K562 (cell line): ENCODE measurements around the gene BROX. TPM values are rescaled to one million over a fixed set of nuclear protein-coding genes. Genes with fewer than 3 reads are reported as not detected.
A peak's percentile ranks its signal among the peaks of the same experiment; 100 is the strongest.

Experiments used
- BHLHE40 ChIP-seq: IDR thresholded peaks from 2 replicates; pipeline ENCODE4 v1.6.1; 2011; ENCODE audit warnings: low read length, improper control_type of control experiment
- BRF1 ChIP-seq: IDR thresholded peaks from 3 replicates; pipeline ENCODE4 v1.6.1; 2011; ENCODE audit warnings: borderline replicate concordance, mild to moderate bottlenecking; ENCODE audit not compliant: insufficient read length; ENCODE audit errors: extremely low read depth
- CBX1 ChIP-seq: sonication (generic); IDR thresholded peaks from 2 replicates; pipeline ENCODE4 v1.6.1; 2016; ENCODE audit warnings: antibody characterized with exemption, low read depth, mild to moderate bottlenecking
- GTF2A2 ChIP-seq: IDR thresholded peaks from 2 replicates; pipeline ENCODE4 v1.6.1; 2016; ENCODE audit warnings: mild to moderate bottlenecking, missing genetic modification characterization, missing compliant biosample characterization
- ILF3 ChIP-seq: fragments of 450-650 bp; IDR thresholded peaks from 2 replicates; pipeline ENCODE4 v1.6.1; 2018; ENCODE audit warnings: antibody characterized with exemption, mild to moderate bottlenecking, moderate library complexity, borderline replicate concordance
- KDM2B ChIP-seq: fragments of 250-450 bp; sonication (Bioruptor Pico); IDR thresholded peaks from 2 replicates; pipeline ENCODE4 v1.8.0; 2021; ENCODE audit warnings: mild to moderate bottlenecking, moderate library complexity
- TOE1 ChIP-seq, 2 experiments: fragments of 450-650 bp in 1 of 2; sonication (generic) in 1 of 2; formaldehyde crosslinking in 1 of 2; IDR thresholded peaks; 2 replicates each; pipeline versions ENCODE4 v1.7.1 to v1.8.0; 2016 to 2022; ENCODE audit warnings: borderline replicate concordance in 2 of 2, mild to moderate bottlenecking in 2 of 2, antibody characterized with exemption in 1 of 2, inconsistent platforms in 1 of 2, low read depth in 1 of 2, missing genetic modification reagents in 1 of 2, moderate library complexity in 1 of 2
- ZNF23 ChIP-seq: fragments of 250-450 bp; sonication (Bioruptor Pico); IDR thresholded peaks from 2 replicates; pipeline ENCODE4 v1.4.0; 2020; ENCODE audit warnings: mild to moderate bottlenecking
- ZNF280B ChIP-seq: fragments of 250-450 bp; sonication (Bioruptor Pico); IDR thresholded peaks from 2 replicates; pipeline ENCODE4 v1.5.1; 2021; ENCODE audit warnings: mild to moderate bottlenecking
- ZNF57 ChIP-seq: fragments of 450-650 bp; formaldehyde crosslinking; IDR thresholded peaks from 2 replicates; pipeline ENCODE4 v1.4.0; 2020; ENCODE audit warnings: mild to moderate bottlenecking, moderate library complexity
- ZNF584 ChIP-seq: fragments of 200-800 bp; sonication (Bioruptor generic); IDR thresholded peaks from 2 replicates; pipeline ENCODE4 v1.6.1; 2016; ENCODE audit warnings: low read depth, mild to moderate bottlenecking, missing genetic modification characterization, missing compliant biosample characterization
- ZNF780A ChIP-seq: fragments of 250-450 bp; sonication (Bioruptor Pico); IDR thresholded peaks from 2 replicates; pipeline ENCODE4 v1.5.0; 2021; ENCODE audit warnings: mild to moderate bottlenecking
- polyA plus RNA-seq, 8 experiments: library from polyadenylated mRNA; depleted of rRNA in 4 of 8; stranded (reverse) in 5 of 8; unstranded in 3 of 8; fragments of >200 nt; fragmentation: Nextera tagmentation in 2 of 8; fragmentation: Illumina TruSeq in 1 of 8; extraction: Ambion mirVana in 2 of 8; extraction: Trizol in 1 of 8; gene quantifications; 2 replicates each; pipeline versions ENCODE4 v1.2.1 to v1.2.3, GENCODE V29; 2011 to 2014; ENCODE audit warnings: inconsistent platforms in 1 of 8, missing spikeins in 1 of 8
- total RNA-seq, 7 experiments: library from RNA; depleted of rRNA in 6 of 7; stranded (reverse); fragments of >200 nt in 6 of 7; fragmentation: Illumina TruSeq in 2 of 7; extraction: Trizol in 2 of 7; gene quantifications; 2 replicates each; pipeline versions ENCODE4 v1.2.1 to v1.2.3, GENCODE V29; 2011 to 2021; ENCODE audit warnings: low replicate concordance in 1 of 7
- TF ChIP-seq, protein P1 (sequence below): fragments of 200-800 bp; sonication (Bioruptor generic); IDR thresholded peaks from 2 replicates; pipeline ENCODE4 v1.6.1; 2017; ENCODE audit warnings: missing genetic modification characterization, missing compliant biosample characterization
- TF ChIP-seq, protein P2 (sequence below): fragments of 250-450 bp; sonication (Bioruptor Pico); IDR thresholded peaks from 2 replicates; pipeline ENCODE4 v1.5.0; 2021
- TF ChIP-seq, protein P3 (sequence below): conservative IDR thresholded peaks from 2 replicates; pipeline ENCODE4 v1.6.1; 2011; ENCODE audit warnings: low read depth, mild to moderate bottlenecking, low read length; ENCODE audit not compliant: control insufficient read depth
- TF ChIP-seq, protein P4 (sequence below), 3 experiments: IDR thresholded peaks in 2 of 3; conservative IDR thresholded peaks in 1 of 3; 2 replicates each; pipeline ENCODE4 v1.5.1; 2011 to 2012; ENCODE audit warnings: low read length in 3 of 3, mild to moderate bottlenecking in 3 of 3, control low read depth in 2 of 3, improper control_type of control experiment in 1 of 3, inconsistent platforms in 1 of 3, low read depth in 1 of 3, mixed read lengths in 1 of 3, moderate library complexity in 1 of 3; ENCODE audit not compliant: insufficient read depth in 2 of 3
- TF ChIP-seq, protein P5 (sequence below): fragments of 450-650 bp; formaldehyde crosslinking; IDR thresholded peaks from 2 replicates; pipeline ENCODE4 v1.4.0; 2020; ENCODE audit warnings: mild to moderate bottlenecking, moderate library complexity

BROX gene
- total and polyA plus RNA-seq, 9 of the 15 experiments (the other 6 are each of a cell fraction or from before 2014, with no cell fraction given), result 9.4 to 153 (median 45.1) TPM

DNA sequence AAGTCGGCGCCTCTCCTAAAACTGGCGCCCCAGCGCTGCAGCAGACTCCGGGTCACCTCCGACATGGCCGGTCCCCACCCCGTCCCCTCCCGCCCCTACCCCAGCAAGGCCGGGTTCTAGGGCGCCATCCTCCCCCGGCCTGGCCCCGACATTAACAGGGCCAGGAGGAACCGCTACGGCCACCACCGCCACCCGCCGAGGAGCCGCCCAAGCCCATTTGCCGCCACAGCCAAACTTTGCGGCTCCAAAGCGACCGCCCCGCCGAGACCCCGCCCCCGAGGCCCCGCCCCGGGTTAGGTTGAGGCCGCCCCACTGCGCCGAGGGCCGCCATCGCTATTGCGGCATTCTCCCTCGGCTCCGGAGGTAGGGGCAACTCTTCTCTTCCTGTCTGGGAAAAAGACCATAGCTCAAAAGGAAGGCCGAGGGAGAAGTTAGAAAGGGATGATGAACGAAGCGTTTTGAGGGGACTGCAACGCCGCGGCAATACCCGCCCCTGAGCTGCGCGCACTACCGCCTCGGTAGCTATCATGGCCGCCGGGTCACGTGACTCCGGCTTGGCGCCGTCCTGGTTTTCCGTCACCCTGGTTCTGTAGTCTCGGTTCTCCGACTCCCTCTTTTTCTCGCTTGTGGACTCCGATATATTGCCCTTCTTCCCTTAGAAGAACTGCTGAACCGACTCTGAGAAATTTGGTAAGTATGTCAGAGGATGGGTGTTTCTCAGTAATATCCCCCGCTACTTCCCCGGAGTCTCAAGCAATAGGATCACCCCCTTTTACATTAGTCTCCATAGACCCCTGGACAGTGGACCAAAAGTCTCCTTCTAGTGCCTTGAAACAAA is at the start of gene BROX, which contains the start of gene AIDA (continued):
- TF ChIP-seq, protein P1, sequence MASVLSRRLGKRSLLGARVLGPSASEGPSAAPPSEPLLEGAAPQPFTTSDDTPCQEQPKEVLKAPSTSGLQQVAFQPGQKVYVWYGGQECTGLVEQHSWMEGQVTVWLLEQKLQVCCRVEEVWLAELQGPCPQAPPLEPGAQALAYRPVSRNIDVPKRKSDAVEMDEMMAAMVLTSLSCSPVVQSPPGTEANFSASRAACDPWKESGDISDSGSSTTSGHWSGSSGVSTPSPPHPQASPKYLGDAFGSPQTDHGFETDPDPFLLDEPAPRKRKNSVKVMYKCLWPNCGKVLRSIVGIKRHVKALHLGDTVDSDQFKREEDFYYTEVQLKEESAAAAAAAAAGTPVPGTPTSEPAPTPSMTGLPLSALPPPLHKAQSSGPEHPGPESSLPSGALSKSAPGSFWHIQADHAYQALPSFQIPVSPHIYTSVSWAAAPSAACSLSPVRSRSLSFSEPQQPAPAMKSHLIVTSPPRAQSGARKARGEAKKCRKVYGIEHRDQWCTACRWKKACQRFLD (CRISPR knock-in tag), result peak; percentile 94
- TF ChIP-seq ZNF780A (CRISPR knock-in tag) (no peak), ZNF23 (CRISPR knock-in tag) (no peak), KDM2B (CRISPR knock-in tag) (no peak), ZNF280B (CRISPR knock-in tag) (no peak), TOE1 (IDR thresholded peaks at IDR 0.05; ENCODE audit: borderline replicate concordance) (peak; percentile 100), TOE1 (CRISPR knock-in tag; IDR thresholded peaks at IDR 0.05; ENCODE audit: borderline replicate concordance, low read depth) (no peak), BHLHE40 (peak; percentile 98), ILF3 (no peak), ZNF57 (CRISPR knock-in tag) (no peak), ZNF584 (CRISPR knock-in tag) (peak; percentile 88), BRF1 (no peak), GTF2A2 (no peak), CBX1 (no peak)
- TF ChIP-seq, protein P2, sequence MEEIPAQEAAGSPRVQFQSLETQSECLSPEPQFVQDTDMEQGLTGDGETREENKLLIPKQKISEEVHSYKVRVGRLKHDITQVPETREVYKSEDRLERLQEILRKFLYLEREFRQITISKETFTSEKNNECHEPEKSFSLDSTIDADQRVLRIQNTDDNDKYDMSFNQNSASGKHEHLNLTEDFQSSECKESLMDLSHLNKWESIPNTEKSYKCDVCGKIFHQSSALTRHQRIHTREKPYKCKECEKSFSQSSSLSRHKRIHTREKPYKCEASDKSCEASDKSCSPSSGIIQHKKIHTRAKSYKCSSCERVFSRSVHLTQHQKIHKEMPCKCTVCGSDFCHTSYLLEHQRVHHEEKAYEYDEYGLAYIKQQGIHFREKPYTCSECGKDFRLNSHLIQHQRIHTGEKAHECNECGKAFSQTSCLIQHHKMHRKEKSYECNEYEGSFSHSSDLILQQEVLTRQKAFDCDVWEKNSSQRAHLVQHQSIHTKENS (CRISPR knock-in tag), result no peak
- TF ChIP-seq, protein P3, sequence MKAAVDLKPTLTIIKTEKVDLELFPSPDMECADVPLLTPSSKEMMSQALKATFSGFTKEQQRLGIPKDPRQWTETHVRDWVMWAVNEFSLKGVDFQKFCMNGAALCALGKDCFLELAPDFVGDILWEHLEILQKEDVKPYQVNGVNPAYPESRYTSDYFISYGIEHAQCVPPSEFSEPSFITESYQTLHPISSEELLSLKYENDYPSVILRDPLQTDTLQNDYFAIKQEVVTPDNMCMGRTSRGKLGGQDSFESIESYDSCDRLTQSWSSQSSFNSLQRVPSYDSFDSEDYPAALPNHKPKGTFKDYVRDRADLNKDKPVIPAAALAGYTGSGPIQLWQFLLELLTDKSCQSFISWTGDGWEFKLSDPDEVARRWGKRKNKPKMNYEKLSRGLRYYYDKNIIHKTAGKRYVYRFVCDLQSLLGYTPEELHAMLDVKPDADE, result peak; percentile 75; the same call in 1 of the 2 replicates
- TF ChIP-seq, protein P4, sequence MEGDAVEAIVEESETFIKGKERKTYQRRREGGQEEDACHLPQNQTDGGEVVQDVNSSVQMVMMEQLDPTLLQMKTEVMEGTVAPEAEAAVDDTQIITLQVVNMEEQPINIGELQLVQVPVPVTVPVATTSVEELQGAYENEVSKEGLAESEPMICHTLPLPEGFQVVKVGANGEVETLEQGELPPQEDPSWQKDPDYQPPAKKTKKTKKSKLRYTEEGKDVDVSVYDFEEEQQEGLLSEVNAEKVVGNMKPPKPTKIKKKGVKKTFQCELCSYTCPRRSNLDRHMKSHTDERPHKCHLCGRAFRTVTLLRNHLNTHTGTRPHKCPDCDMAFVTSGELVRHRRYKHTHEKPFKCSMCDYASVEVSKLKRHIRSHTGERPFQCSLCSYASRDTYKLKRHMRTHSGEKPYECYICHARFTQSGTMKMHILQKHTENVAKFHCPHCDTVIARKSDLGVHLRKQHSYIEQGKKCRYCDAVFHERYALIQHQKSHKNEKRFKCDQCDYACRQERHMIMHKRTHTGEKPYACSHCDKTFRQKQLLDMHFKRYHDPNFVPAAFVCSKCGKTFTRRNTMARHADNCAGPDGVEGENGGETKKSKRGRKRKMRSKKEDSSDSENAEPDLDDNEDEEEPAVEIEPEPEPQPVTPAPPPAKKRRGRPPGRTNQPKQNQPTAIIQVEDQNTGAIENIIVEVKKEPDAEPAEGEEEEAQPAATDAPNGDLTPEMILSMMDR (IDR thresholded peaks at IDR 0.05 in 2 of 3, conservative IDR thresholded peaks at IDR 0.05 in 1 of 3; ENCODE audit: insufficient read depth in 2 of 3, low read depth in 1 of 3, low read length in 3 of 3), result no peak
- TF ChIP-seq, protein P5, sequence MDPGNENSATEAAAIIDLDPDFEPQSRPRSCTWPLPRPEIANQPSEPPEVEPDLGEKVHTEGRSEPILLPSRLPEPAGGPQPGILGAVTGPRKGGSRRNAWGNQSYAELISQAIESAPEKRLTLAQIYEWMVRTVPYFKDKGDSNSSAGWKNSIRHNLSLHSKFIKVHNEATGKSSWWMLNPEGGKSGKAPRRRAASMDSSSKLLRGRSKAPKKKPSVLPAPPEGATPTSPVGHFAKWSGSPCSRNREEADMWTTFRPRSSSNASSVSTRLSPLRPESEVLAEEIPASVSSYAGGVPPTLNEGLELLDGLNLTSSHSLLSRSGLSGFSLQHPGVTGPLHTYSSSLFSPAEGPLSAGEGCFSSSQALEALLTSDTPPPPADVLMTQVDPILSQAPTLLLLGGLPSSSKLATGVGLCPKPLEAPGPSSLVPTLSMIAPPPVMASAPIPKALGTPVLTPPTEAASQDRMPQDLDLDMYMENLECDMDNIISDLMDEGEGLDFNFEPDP, result no peak; the same call in 1 of the 2 replicates
